HG03097 (cell line): Measurements from ENCODE around the gene LBX1.

Experiments used
- ATAC-seq: cut with Tn5 transposase; IDR thresholded peaks from one replicate; pipeline ENCODE4 v1.9.1; 2021; ENCODE audit not compliant: unreplicated experiment, low FRiP score

The LBX1 gene

GRCh38 chr10:101229266-101230182 is at the start of gene LBX1:
Gene LBX1, minus strand, starts transcription at chr10:101229463. Its CDS starts 648 bp downstream, at chr10:101228815.
- ATAC-seq, result no peak

- ATAC-seq, result no peak
These were observed 44.5 kb upstream of the LBX1 start for GRCh38 chr10:101273741-101274140.

- no peak for ATAC-seq
These were observed 44.1 kb upstream of the LBX1 start for GRCh38 chr10:101273330-101273729.

GRCh38 chr10:101272229-101272868 is 43.1 kb upstream of the LBX1 start:
- no peak for ATAC-seq

- ATAC-seq, result no peak
These were observed 41.5 kb upstream of the LBX1 start for GRCh38 chr10:101270763-101271162.

- ATAC-seq, result no peak
These were observed 38.5 kb upstream of the LBX1 start for GRCh38 chr10:101267776-101268175.

GRCh38 chr10:101267290-101267680 is 38.0 kb upstream of the LBX1 start:
- no peak for ATAC-seq

- ATAC-seq, result no peak
These were observed 37.4 kb upstream of the LBX1 start for GRCh38 chr10:101266381-101267289.

- ATAC-seq, result no peak
These were observed 34.0 kb upstream of the LBX1 start for GRCh38 chr10:101263150-101263752.

GRCh38 chr10:101262147-101262546 is 32.9 kb upstream of the LBX1 start:
- ATAC-seq, result no peak

- no peak for ATAC-seq
These were observed 32.4 kb upstream of the LBX1 start for GRCh38 chr10:101261702-101262101.

- ATAC-seq, result no peak
These were observed 31.7 kb upstream of the LBX1 start for GRCh38 chr10:101260764-101261481.

GRCh38 chr10:101258179-101258885 is 29.1 kb upstream of the LBX1 start:
- no peak for ATAC-seq

- no peak for ATAC-seq
These were observed 28.2 kb upstream of the LBX1 start for GRCh38 chr10:101257491-101257890.

- ATAC-seq, result no peak
These were observed 27.8 kb upstream of the LBX1 start for GRCh38 chr10:101257084-101257483.

GRCh38 chr10:101256387-101256786 is 27.1 kb upstream of the LBX1 start:
- no peak for ATAC-seq

GRCh38 chr10:101250136-101250535 is 20.9 kb upstream of the LBX1 start:
- no peak for ATAC-seq

- no peak for ATAC-seq
These were observed 19.9 kb upstream of the LBX1 start for GRCh38 chr10:101249171-101249581.

- ATAC-seq, result no peak
These were observed 17.4 kb upstream of the LBX1 start for GRCh38 chr10:101246639-101247038.
